ENCODE measurements around the gene MATN1. TPM values are rescaled to one million over a fixed set of nuclear protein-coding genes. Genes with fewer than 3 reads are reported as not detected.
A peak's percentile ranks its signal among the peaks of the same experiment; 100 is the strongest.
"Not testable (repeated sequence)": the region's sequence is repeated elsewhere in the genome, so short reads cannot be mapped to it uniquely, and the experiment has no call there.

The MATN1 gene
- 0.06 and 0.32 TPM in 2 replicates for total RNA-seq (2014; rRNA removed)
- 0.05 TPM for polyA plus RNA-seq (2012)

GRCh38 chr1:30723331-30723755 lies at the start of gene MATN1:
MATN1 (minus strand) TSS chr1:30723585; CDS start chr1:30723551, 34 bp downstream.
- no peak for DNase-seq (ENCODE audit: low read depth)

GRCh38 chr1:30771005-30771404 lies 47.6 kb upstream of the MATN1 start:
- no peak for DNase-seq (ENCODE audit: low read depth)

- DNase-seq (ENCODE audit: low read depth) = no peak
Observed at GRCh38 chr1:30770150-30770549, 46.8 kb upstream of the MATN1 start.

DNA sequence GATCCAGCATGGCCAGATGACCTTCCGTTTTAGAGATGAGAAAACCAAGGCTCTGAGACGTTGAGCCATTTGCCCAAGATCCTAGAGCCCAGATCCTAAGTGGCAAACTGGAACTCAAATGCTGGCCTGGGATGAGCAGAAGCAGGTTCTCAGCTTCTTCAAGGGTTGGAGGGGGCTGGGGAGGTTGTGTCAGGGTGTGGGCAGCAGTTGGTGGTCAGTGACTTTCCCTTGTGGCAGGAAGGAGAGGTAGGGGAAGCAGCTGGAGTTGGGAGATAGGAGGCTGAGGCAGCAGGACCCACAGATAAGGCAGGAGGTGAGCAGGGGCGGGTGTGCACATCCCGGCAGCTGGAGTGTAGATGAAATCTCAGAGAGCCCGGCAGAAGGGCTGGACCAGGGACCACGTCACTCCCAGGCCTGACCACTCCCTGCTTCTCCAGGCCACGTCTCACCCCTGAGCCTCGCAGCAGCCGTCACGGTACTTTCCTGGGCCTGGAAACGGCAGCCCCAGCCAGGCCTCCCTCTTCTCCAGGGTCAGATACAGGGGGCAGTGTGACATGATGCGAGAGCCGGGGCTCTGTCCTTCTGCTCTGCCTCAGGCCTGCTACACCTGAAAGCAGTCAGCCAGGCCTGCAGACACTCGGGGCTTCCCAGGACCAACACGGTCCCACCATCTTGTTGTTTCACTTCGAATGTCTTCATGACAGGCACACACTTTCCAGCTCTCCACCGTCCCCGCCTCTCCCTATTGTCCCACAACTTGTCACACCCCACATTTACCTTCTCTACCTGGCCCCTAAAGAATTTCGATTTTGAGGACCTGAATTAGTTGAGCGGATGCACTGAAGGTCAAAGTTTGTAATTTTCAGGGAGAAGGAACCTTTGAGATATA lies 45.7 kb upstream of the MATN1 start:
- no peak for DNase-seq (ENCODE audit: low read depth)

DNA sequence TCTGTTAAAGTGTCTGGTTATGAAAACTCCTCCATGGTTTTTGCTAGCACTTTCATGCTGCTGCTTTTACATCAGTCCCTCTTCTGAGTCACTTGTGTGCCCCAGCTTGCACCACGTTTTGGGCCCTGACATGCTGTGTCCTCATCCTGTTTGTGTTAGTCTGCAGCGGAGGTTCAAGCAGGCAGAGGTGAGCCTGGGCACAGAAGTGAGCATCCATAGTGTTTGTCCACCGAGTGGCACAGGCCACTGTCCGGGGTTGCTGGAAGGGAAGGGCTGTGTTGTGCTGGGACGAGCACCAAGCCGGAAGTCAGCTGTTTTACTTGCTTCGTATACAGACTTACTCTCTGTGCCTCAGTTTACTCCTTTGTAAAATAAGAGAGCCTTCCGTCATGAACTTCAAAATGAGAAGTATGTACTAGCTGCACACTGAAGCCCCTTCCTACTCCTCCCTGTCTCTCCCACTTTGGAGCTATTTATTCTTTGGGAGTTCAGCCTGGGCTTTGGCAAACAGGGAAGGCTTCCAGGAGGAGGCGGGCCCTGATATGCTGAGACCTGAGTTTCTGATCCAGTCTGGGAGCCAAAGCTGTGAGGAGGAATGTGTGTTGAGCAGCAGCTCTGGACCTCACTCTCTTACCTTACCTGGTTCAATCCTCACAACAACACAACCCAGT lies 44.9 kb upstream of the MATN1 start:
- DNase-seq (ENCODE audit: low read depth) = no peak

DNA sequence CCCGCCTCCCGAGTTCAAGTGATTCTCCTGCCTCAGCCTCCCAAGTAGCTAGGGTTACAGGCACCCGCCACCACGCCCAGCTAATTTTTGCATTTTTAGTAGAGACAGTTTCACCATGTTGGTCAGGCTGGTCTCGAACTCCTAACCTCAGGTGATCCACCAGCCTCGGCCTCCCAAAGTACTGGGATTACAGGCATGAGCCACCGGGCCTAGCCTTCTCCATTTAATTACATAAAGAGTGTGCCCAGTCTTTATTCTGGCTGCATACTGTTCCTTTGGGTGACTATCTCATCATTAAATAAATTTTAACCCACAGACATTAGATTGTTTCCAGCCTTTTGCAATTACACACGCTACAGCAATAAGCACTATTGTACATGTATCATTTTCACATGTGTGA lies 43.6 kb upstream of the MATN1 start:
- DNase-seq (ENCODE audit: low read depth) = not testable (repeated sequence)

- no peak for DNase-seq (ENCODE audit: low read depth)
Observed at GRCh38 chr1:30765556-30766434, 42.4 kb upstream of the MATN1 start.

DNA sequence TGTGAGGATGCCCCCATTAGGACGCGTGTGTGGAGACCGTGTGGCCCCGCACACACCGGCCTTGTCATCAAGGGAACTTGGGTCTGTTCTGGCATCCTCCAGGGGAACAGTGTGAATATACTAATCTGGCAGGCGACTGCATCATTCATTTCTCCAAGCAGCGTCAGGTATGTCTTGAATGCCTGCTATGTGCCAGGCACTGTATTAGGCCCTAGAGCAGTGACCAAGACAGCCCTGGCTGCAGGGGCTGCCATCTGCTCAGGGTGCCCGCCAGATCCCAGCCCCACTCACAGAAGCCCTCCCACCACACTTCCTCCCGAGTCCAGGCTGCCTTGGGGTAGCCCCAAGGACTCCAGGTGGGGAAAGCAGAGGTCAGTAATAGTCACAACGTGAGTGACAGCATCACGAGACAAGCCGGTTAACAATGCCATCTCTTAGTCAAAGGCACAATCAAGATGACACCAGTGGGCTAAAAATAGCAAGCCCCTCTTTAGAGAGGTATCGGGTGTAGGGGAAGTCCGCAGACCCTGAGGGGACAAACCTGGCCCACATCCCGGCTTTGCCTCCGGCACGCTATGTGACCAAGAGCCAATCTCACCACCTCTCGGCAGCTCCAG lies 41.7 kb upstream of the MATN1 start:
- no peak for DNase-seq (ENCODE audit: low read depth)

- DNase-seq (ENCODE audit: low read depth) = no peak
Observed at GRCh38 chr1:30764396-30764795, 41.0 kb upstream of the MATN1 start.

GRCh38 chr1:30763651-30764248 lies 40.4 kb upstream of the MATN1 start:
- DNase-seq (ENCODE audit: low read depth) = peak; percentile 80

GRCh38 chr1:30762930-30763650 lies 39.7 kb upstream of the MATN1 start:
- no peak for DNase-seq (ENCODE audit: low read depth)

- DNase-seq (ENCODE audit: low read depth) = no peak
Observed at GRCh38 chr1:30762152-30762929, 39.0 kb upstream of the MATN1 start.

DNA sequence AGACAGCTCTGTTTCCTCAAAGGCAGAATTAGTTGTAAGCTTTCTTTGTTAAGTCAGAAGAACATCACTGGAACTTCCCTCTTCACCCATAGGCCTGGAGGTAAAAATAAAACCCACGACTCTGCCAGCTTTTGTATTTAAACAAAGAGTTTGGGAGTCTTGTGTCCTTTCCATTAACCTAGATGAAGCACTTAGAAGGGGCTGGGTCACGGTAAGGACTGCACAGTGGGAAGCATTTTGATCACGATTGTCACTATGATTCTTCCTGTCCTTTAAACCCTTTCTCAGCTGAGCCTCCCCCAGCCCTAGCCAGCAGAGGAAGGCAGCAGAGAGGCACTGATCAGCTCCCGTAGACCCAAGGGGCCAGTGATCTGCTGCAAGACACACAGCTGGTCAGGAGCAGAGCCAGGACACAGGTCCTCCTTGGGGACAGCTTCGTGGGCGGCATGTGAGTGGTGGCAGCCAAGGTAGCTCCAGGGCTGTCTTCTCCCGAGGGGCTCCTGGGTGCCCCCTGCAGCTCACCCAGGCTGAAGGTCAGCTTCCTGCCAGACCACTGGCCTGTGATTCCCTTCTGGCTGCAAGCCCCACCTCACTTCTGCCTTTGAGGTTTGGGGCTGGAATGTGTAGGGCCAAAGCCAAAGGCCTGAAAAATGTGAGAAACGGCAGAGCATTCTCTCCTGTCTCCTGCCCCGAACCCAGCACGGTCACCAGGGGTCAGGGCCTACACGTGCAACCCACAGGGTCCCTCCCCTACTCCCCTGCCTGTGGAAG lies 38.2 kb upstream of the MATN1 start:
- DNase-seq (ENCODE audit: low read depth) = peak; percentile 18

DNA sequence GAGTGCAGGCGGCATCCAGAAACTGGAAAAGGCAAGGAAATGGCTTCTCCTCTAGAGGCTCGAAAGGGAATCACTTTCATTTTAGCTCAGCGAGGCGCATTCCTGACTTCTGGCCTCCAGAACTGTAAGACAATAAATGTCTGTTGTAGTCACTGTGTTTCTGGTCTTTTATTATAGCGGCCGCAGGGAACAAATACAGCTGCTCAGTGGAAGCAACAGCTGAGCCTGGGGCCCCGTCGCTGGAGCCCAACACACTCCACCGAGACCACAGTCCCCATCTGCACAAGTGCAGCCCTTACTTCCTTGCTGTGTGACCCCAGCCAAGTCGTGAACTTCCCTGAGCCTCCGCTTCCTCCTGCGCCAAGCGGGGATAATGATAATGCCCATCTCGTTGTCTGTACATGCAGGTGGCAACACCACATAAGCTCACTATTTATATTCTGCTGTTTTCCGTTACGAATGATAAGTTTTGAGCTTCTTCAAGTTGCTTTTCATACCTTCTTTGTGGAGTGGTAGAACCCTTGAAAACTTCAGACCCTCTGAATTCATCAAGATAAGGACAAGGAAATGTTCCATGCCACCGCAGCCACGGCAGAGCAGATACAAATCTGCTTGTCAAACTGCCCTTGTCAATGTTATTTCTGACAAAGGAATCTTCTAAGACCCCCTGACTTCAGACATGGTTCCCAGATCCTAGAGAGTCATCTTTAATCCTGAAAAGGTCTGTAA lies 37.4 kb upstream of the MATN1 start:
- DNase-seq (ENCODE audit: low read depth) = no peak

GRCh38 chr1:30759718-30760281 lies 36.4 kb upstream of the MATN1 start:
- DNase-seq (ENCODE audit: low read depth) = no peak

- peak; percentile 35 for DNase-seq (ENCODE audit: low read depth)
Observed at GRCh38 chr1:30758785-30759380, 35.5 kb upstream of the MATN1 start.

DNA sequence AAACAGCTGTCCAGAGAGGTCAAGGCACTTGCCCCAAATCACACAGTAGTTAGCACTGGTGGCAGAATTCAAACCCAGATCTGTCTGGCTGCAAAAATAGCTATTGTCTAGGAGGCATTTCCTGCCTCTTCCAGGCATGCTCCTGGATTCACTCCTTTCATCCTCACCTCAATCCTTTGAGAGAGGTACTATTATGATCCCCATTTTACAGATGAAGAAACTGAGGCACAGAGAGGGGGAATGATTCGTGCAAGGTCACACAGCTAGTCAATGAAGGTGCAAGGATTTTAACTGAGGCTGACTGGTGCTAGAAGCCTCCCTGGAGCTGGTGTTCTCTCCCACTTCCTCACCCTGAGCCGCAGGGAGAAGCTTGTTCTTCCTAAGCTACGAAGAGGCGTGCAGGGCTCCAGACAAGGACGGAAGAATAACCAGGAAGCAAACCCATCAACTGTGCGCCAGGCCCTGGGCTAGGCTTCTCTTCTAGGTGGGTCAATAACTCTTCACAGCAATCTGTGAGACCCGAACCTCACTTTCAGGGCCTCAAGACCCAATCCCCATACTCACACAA lies 34.8 kb upstream of the MATN1 start:
- DNase-seq (ENCODE audit: low read depth) = no peak
